Measurements from ENCODE around the gene EVI5. TPM values are rescaled to one million over a fixed set of nuclear protein-coding genes. Genes with fewer than 3 reads are reported as not detected.
A peak's percentile ranks its signal among the peaks of the same experiment; 100 is the strongest.

Gene EVI5
- total RNA-seq, 1 experiment from 2014 or later = 38.2 TPM

DNA sequence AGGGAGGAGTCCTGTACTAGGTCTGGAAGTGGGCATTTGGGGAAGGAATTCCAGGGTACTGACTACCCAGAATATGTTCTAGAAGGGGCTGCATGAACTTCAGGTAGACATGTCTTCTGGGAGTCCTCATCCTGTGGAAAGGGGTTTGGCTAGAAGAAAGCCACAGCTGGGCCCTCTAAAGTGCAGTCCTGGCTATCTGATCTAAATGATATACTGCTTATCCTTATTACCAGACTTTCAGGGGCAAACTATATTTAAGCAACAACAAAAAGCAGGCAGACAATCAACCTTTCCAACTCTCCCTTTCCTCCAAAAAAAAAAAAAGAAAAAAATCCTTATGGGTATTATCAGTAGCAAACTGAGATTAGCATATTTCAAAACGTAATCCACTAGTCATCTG lies 268.3 kb downstream of the EVI5 start:
- Histone ChIP-seq H2AFZ (ENCODE audit: low read length) (no peak overlapping the region), H3F3A (ENCODE audit: low read length, unreplicated experiment) (no peaks in the 10 kb centered on the region), H3K9me3 (ENCODE audit: low read length) (no peaks in the 10 kb centered on the region), H3K4me1 (ENCODE audit: insufficient read depth, low read length) (no peaks in the 10 kb centered on the region), H4K20me1 (ENCODE audit: low read length) (no peaks in the 10 kb centered on the region), H3K36me3 (ENCODE audit: low read depth, low read length) (no peaks in the 10 kb centered on the region), H3K9me2 (replicated peaks; ENCODE audit: low read length) (no peaks in the 10 kb centered on the region), H3K4me2 (ENCODE audit: low read length) (no peak overlapping the region), H3K79me2 (ENCODE audit: low read length) (no peaks in the 10 kb centered on the region), H3K9ac (ENCODE audit: low read length) (no peak overlapping the region), H3K27ac (ENCODE audit: low read length) (no peak overlapping the region), H3K4me3 (ENCODE audit: low read length) (no peak overlapping the region), H3K27me3 (ENCODE audit: low read length) (no peaks in the 10 kb centered on the region)
- TF ChIP-seq, protein P1, sequence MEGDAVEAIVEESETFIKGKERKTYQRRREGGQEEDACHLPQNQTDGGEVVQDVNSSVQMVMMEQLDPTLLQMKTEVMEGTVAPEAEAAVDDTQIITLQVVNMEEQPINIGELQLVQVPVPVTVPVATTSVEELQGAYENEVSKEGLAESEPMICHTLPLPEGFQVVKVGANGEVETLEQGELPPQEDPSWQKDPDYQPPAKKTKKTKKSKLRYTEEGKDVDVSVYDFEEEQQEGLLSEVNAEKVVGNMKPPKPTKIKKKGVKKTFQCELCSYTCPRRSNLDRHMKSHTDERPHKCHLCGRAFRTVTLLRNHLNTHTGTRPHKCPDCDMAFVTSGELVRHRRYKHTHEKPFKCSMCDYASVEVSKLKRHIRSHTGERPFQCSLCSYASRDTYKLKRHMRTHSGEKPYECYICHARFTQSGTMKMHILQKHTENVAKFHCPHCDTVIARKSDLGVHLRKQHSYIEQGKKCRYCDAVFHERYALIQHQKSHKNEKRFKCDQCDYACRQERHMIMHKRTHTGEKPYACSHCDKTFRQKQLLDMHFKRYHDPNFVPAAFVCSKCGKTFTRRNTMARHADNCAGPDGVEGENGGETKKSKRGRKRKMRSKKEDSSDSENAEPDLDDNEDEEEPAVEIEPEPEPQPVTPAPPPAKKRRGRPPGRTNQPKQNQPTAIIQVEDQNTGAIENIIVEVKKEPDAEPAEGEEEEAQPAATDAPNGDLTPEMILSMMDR (conservative IDR thresholded peaks at IDR 0.05; ENCODE audit: low read depth, low read length) = no peak
- no peak for TF ChIP-seq EZH2phosphoT487 (IDR thresholded peaks at IDR 0.05; ENCODE audit: borderline replicate concordance, low read length)
- no peak for TF ChIP-seq EZH2 (IDR thresholded peaks at IDR 0.05; ENCODE audit: low read length, unreplicated experiment)
- DNase-seq = no peak
- POLR2A ChIA-PET (ENCODE audit: unreplicated experiment) = no interaction called here
- ATAC-seq = no peak
- BruUV-seq (replicated peaks) = no TSS peak
- intact Hi-C loops (cut with micrococcal nuclease) = no loop called here
- CTCF ChIA-PET = no interaction called here

DNA sequence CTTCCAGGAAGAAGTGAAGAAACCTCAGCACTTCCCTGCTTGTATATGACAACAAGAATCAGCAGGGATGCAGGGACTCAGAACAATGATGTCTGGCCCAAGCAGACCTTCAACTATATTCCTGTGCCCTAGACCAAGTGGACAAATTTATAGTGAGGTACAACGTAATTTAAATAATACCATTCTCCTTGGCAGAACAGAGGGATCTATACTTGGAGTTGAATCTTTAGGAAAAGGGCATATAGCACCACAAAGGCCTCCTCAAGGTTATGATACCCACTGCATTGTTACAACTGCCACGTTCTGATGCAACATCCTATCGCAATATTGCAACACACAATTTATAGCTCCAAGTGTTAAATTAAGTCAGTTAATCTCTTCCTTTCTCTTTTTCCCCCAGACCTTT lies 269.1 kb downstream of the EVI5 start:
- Histone ChIP-seq H4K20me1 (ENCODE audit: low read length) (no peaks in the 10 kb centered on the region), H3K79me2 (ENCODE audit: low read length) (no peaks in the 10 kb centered on the region), H3K4me2 (ENCODE audit: low read length) (no peak overlapping the region), H3K36me3 (ENCODE audit: low read depth, low read length) (no peaks in the 10 kb centered on the region), H3K9me2 (replicated peaks; ENCODE audit: low read length) (no peaks in the 10 kb centered on the region), H3K27ac (ENCODE audit: low read length) (no peak overlapping the region), H3K27me3 (ENCODE audit: low read length) (no peaks in the 10 kb centered on the region), H3F3A (ENCODE audit: low read length, unreplicated experiment) (no peaks in the 10 kb centered on the region), H3K4me3 (ENCODE audit: low read length) (no peak overlapping the region), H3K9ac (ENCODE audit: low read length) (no peak overlapping the region), H3K4me1 (ENCODE audit: insufficient read depth, low read length) (no peaks in the 10 kb centered on the region), H2AFZ (ENCODE audit: low read length) (no peak overlapping the region), H3K9me3 (ENCODE audit: low read length) (no peaks in the 10 kb centered on the region)
- POLR2A ChIA-PET (ENCODE audit: unreplicated experiment) = interaction anchor here (0.7 kb wide), 1 partner anchor 212 kb away, joined by 5 read pairs; no protein-coding TSS in a partner anchor
- CTCF ChIA-PET = no interaction called here
- no TSS peak for BruUV-seq (replicated peaks)
- TF ChIP-seq, protein P1 (conservative IDR thresholded peaks at IDR 0.05; ENCODE audit: low read depth, low read length) = no peak
- TF ChIP-seq EZH2phosphoT487 (IDR thresholded peaks at IDR 0.05; ENCODE audit: borderline replicate concordance, low read length) (no peak), EZH2 (IDR thresholded peaks at IDR 0.05; ENCODE audit: low read length, unreplicated experiment) (no peak)
- ATAC-seq (no peak), DNase-seq (no peak)
- intact Hi-C loops (cut with micrococcal nuclease) = no loop called here

DNA sequence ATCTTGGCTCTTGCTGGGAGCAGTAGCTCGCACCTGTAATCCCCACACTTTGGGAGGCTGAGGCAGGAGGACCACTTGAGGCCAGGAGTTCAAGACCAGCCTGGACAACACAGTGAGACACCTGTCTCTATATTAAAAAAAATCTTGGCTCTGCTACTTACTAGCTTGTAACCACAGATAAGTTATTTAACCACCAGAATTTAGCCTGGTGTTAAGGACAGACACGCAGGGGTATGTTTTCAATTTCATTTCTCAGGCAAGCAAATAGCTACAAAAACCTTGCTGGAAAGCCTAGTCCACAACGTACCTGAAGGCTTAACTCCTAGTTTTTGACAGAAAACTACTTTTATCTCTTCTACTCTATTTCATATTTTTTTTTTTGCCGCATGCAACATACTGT lies 273.4 kb downstream of the EVI5 start:
- intact Hi-C loops (cut with micrococcal nuclease) = no loop called here
- H3K27me3 ChIP-seq (ENCODE audit: low read length) = no peaks in the 10 kb centered on the region
- H3K36me3 ChIP-seq (ENCODE audit: low read depth, low read length) = no peaks in the 10 kb centered on the region
- no peaks in the 10 kb centered on the region for H4K20me1 ChIP-seq (ENCODE audit: low read length)
- no peak overlapping the region for H3K4me2 ChIP-seq (ENCODE audit: low read length)
- CTCF ChIA-PET = no interaction called here
- POLR2A ChIA-PET (ENCODE audit: unreplicated experiment) = no interaction called here
- H3K4me1 ChIP-seq (ENCODE audit: insufficient read depth, low read length) = no peaks in the 10 kb centered on the region
- H3K9me3 ChIP-seq (ENCODE audit: low read length) = no peaks in the 10 kb centered on the region
- no peaks in the 10 kb centered on the region for H3K9me2 ChIP-seq (replicated peaks; ENCODE audit: low read length)
- DNase-seq (no peak), ATAC-seq (no peak)
- H3F3A ChIP-seq (ENCODE audit: low read length, unreplicated experiment) = no peaks in the 10 kb centered on the region
- H3K4me3 ChIP-seq (ENCODE audit: low read length) = no peak overlapping the region
- no peak overlapping the region for H2AFZ ChIP-seq (ENCODE audit: low read length)
- BruUV-seq (replicated peaks) = TSS peak; percentile 3
- H3K27ac ChIP-seq (ENCODE audit: low read length) = no peak overlapping the region
- H3K9ac ChIP-seq (ENCODE audit: low read length) = no peak overlapping the region
- TF ChIP-seq EZH2phosphoT487 (IDR thresholded peaks at IDR 0.05; ENCODE audit: borderline replicate concordance, low read length) (no peak), EZH2 (IDR thresholded peaks at IDR 0.05; ENCODE audit: low read length, unreplicated experiment) (no peak)
- TF ChIP-seq, protein P1 (conservative IDR thresholded peaks at IDR 0.05; ENCODE audit: low read depth, low read length) = no peak
- no peaks in the 10 kb centered on the region for H3K79me2 ChIP-seq (ENCODE audit: low read length)

All from PC-3 (cell line).